Activated CD8-positive, alpha-beta memory T cell treated with anti-CD3 and anti-CD28 coated beads for 4 hours (primary cell): ENCODE results near the gene PXDN.
"Not testable (repeated sequence)": the region's sequence is repeated elsewhere in the genome, so short reads cannot be mapped to it uniquely, and the experiment has no call there.

Source experiments
- DNase-seq, 2 donors: peaks; one replicate each; pipeline ENCODE4 v3.0.0-alpha.2; 2020; ENCODE audit warnings: low read depth in 2 of 2

Gene PXDN

GRCh38 chr2:1705557-1706076 is 38.7 kb downstream of the PXDN start:
- no peak for DNase-seq

- no peak for DNase-seq
Observed at GRCh38 chr2:1704631-1705556, 39.4 kb downstream of the PXDN start.

- no peak for DNase-seq
Observed at GRCh38 chr2:1702186-1702565, 42.1 kb downstream of the PXDN start.

GRCh38 chr2:1701556-1702185 is 42.6 kb downstream of the PXDN start:
- DNase-seq = no peak

- DNase-seq = no peak
Observed at GRCh38 chr2:1701020-1701419, 43.3 kb downstream of the PXDN start.

GRCh38 chr2:1700427-1700826 is 43.9 kb downstream of the PXDN start:
- not testable (repeated sequence) for DNase-seq

- DNase-seq = no peak
Observed at GRCh38 chr2:1698188-1698945, 45.9 kb downstream of the PXDN start.

- no peak for DNase-seq
Observed at GRCh38 chr2:1697601-1698000, 46.7 kb downstream of the PXDN start.

- no peak for DNase-seq
Observed at GRCh38 chr2:1696472-1696871, 47.8 kb downstream of the PXDN start.

- DNase-seq = no peak
Observed at GRCh38 chr2:1694371-1695271, 49.7 kb downstream of the PXDN start.

GRCh38 chr2:1693723-1694122 is 50.6 kb downstream of the PXDN start:
- DNase-seq = no peak

- DNase-seq = no peak
Observed at GRCh38 chr2:1692342-1692741, 52.0 kb downstream of the PXDN start.

GRCh38 chr2:1691366-1691765 is 52.9 kb downstream of the PXDN start:
- DNase-seq = no peak

GRCh38 chr2:1690056-1690775 is 54.1 kb downstream of the PXDN start:
- DNase-seq = no peak

GRCh38 chr2:1688859-1689258 is 55.5 kb downstream of the PXDN start:
- DNase-seq = no peak

GRCh38 chr2:1688161-1688560 is 56.2 kb downstream of the PXDN start:
- no peak for DNase-seq

GRCh38 chr2:1687254-1687653 is 57.1 kb downstream of the PXDN start:
- DNase-seq = no peak

GRCh38 chr2:1686784-1687105 is 57.6 kb downstream of the PXDN start:
- no peak for DNase-seq

- DNase-seq = no peak
Observed at GRCh38 chr2:1685957-1686783, 58.1 kb downstream of the PXDN start.
